Parathyroid adenoma (tissue), 2 donors: ENCODE measurements around the gene HYPK.
A peak's percentile ranks its signal among the peaks of the same experiment; 100 is the strongest.

ENCODE experiments used
- H2AFZ ChIP-seq: fragments of 300-600 bp; sonication (generic); one replicate; pipeline ENCODE4 v1.7.0; 2017; ENCODE audit warnings: antibody characterized with exemption, mild to moderate bottlenecking
- H3K27ac ChIP-seq: fragments of 300-600 bp; sonication (generic); one replicate; pipeline ENCODE4 v1.7.0; 2017
- H3K27me3 ChIP-seq: fragments of 300-600 bp; sonication (generic); one replicate; pipeline ENCODE4 v1.7.0; 2017; ENCODE audit warnings: low read length; ENCODE audit not compliant: control insufficient read depth, insufficient read depth
- H3K36me3 ChIP-seq: fragments of 300-600 bp; sonication (generic); one replicate; pipeline ENCODE4 v1.7.0; 2017; ENCODE audit warnings: low read length; ENCODE audit not compliant: control insufficient read depth, insufficient read depth
- H3K4me1 ChIP-seq: fragments of 300-600 bp; sonication (generic); one replicate; pipeline ENCODE4 v1.7.0; 2017; ENCODE audit warnings: control low read depth
- H3K4me2 ChIP-seq: fragments of 300-600 bp; sonication (generic); one replicate; pipeline ENCODE4 v1.7.0; 2017; ENCODE audit warnings: low read length
- H3K4me3 ChIP-seq: fragments of 300-600 bp; sonication (generic); one replicate; pipeline ENCODE4 v1.7.0; 2017; ENCODE audit warnings: low read depth, low read length
- H3K79me2 ChIP-seq: fragments of 300-600 bp; sonication (generic); one replicate; pipeline ENCODE4 v1.7.0; 2017; ENCODE audit warnings: control low read depth
- H3K9ac ChIP-seq: fragments of 300-600 bp; sonication (generic); one replicate; pipeline ENCODE4 v1.7.0; 2017; ENCODE audit warnings: mild to moderate bottlenecking
- H3K9me3 ChIP-seq: fragments of 300-600 bp; sonication (generic); one replicate; pipeline ENCODE4 v1.7.0; 2017; ENCODE audit warnings: low read length; ENCODE audit not compliant: control insufficient read depth
- TF ChIP-seq, protein P1 (sequence below): fragments of 300-600 bp; sonication (generic); IDR thresholded peaks from one replicate; pipeline ENCODE4 v1.7.0; 2017; ENCODE audit warnings: antibody characterized with exemption, mild to moderate bottlenecking
- donor health status: primary hyperparathyroidism.

HYPK gene

GRCh38 chr15:43800286-43801141, at the start of gene HYPK:
TSS of gene HYPK (plus strand) at chr15:43800599. CDS start at chr15:43800623, 24 bp downstream.
- TF ChIP-seq, protein P1, sequence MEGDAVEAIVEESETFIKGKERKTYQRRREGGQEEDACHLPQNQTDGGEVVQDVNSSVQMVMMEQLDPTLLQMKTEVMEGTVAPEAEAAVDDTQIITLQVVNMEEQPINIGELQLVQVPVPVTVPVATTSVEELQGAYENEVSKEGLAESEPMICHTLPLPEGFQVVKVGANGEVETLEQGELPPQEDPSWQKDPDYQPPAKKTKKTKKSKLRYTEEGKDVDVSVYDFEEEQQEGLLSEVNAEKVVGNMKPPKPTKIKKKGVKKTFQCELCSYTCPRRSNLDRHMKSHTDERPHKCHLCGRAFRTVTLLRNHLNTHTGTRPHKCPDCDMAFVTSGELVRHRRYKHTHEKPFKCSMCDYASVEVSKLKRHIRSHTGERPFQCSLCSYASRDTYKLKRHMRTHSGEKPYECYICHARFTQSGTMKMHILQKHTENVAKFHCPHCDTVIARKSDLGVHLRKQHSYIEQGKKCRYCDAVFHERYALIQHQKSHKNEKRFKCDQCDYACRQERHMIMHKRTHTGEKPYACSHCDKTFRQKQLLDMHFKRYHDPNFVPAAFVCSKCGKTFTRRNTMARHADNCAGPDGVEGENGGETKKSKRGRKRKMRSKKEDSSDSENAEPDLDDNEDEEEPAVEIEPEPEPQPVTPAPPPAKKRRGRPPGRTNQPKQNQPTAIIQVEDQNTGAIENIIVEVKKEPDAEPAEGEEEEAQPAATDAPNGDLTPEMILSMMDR, result no peak
- Histone ChIP-seq H2AFZ (peak within 1 kb of the TSS; percentile 69), H3K36me3 (no peaks in the 10 kb centered on the region), H3K4me2 (peak within 1 kb of the TSS; percentile 90), H3K4me1 (peaks cover 3% of the 10 kb centered on the region), H3K79me2 (no peaks in the 10 kb centered on the region), H3K9ac (no peak within 1 kb of the TSS), H3K9me3 (no peaks in the 10 kb centered on the region), H3K27ac (peak within 1 kb of the TSS; percentile 85), H3K4me3 (peak within 1 kb of the TSS; percentile 94), H3K27me3 (no peaks in the 10 kb centered on the region)

DNA sequence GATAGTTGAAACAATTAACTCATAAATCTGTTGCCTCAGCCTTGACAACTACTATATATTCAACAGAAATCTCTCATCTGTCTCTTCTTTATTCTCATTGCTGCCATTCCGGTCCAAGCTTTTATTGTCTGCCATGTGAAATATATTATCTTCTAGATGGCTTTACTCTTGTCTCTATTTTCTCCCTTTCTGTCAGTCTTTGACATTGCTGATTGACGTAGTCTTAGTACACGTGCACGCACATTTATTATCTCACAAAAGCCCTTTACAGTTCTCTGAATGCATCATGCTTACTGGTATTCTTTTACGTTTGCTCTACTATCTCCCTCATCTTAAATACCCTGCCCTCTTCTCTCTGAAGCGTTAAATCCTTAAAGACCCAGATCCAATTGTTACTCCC, 48.5 kb upstream of the HYPK start:
- no peak overlapping the region for H3K4me3 ChIP-seq
- H3K79me2 ChIP-seq, result peaks cover 36% of the 10 kb centered on the region
- no peaks in the 10 kb centered on the region for H3K27me3 ChIP-seq
- H3K36me3 ChIP-seq, result no peaks in the 10 kb centered on the region
- no peaks in the 10 kb centered on the region for H3K9me3 ChIP-seq
- H3K4me2 ChIP-seq, result no peak overlapping the region
- H3K27ac ChIP-seq, result no peak overlapping the region
- H3K4me1 ChIP-seq, result peaks cover 5% of the 10 kb centered on the region
- H3K9ac ChIP-seq, result no peak overlapping the region
- no peak overlapping the region for H2AFZ ChIP-seq
- TF ChIP-seq, protein P1, result no peak

DNA sequence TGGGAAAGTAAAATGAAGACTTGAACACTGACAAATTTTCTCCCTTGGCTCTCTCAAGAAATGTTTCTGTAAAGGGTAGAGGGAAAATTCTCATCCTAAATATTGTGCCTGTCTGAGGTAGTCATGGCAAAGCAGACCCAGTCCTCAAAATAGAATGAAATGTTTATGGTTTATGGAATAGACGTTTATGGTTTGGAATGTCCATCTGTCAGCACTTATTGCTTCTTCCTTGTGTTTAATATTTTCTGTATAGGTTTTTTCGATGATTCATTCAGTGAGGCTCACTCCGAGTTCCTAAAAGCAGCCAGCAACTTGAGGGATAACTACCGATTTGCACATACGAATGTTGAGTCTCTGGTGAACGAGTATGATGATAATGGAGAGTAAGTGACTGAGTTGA, 37.6 kb upstream of the HYPK start:
- no peak overlapping the region for H3K9ac ChIP-seq
- H3K4me2 ChIP-seq, result no peak overlapping the region
- H3K9me3 ChIP-seq, result no peaks in the 10 kb centered on the region
- TF ChIP-seq, protein P1, result no peak
- no peaks in the 10 kb centered on the region for H3K79me2 ChIP-seq
- H2AFZ ChIP-seq, result no peak overlapping the region
- no peak overlapping the region for H3K27ac ChIP-seq
- no peaks in the 10 kb centered on the region for H3K36me3 ChIP-seq
- no peaks in the 10 kb centered on the region for H3K4me1 ChIP-seq
- H3K4me3 ChIP-seq, result no peak overlapping the region
- H3K27me3 ChIP-seq, result no peaks in the 10 kb centered on the region

DNA sequence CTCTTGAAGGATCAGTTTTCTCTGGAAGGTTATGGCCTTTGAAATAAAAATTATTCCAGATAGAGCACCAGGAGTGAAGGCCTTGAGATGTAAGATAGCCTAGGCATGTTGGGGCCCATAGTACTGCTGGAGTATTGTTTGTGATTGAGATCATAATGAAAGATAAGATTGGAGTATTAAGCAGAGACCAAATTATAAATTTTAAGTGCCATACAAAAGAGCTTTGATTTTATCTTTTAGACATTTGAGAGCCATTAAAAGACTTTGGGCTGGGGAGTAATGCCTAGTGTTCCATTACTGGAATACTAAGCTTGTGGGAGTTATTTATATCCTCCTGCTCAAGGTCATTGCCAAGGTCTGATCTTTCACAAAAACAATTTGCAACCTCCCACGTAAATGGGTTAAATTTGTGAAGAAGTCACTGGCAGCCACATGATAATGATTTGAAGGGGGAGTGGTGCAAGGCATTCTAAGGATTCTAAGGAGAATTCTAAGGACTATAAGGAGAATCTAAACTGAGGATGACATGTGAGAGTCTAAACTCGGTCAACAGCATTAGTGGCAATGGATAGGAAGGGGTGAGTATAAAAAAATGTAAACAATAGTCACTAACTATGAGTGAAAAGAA, 36.5 kb upstream of the HYPK start:
- Histone ChIP-seq H3K27me3 (no peaks in the 10 kb centered on the region), H3K4me3 (no peak overlapping the region), H3K4me1 (no peaks in the 10 kb centered on the region), H3K27ac (no peak overlapping the region), H3K79me2 (no peaks in the 10 kb centered on the region), H3K36me3 (no peaks in the 10 kb centered on the region), H3K9ac (no peak overlapping the region), H2AFZ (no peak overlapping the region), H3K9me3 (no peaks in the 10 kb centered on the region), H3K4me2 (no peak overlapping the region)
- TF ChIP-seq, protein P1, result no peak
